ENCODE measurements around the gene PROK2. TPM values are rescaled to one million over a fixed set of nuclear protein-coding genes. Genes with fewer than 3 reads are reported as not detected.

The PROK2 gene
- total and polyA plus RNA-seq, 4 donors, result 1.3 to 57.2 (median 2.8) TPM

DNA sequence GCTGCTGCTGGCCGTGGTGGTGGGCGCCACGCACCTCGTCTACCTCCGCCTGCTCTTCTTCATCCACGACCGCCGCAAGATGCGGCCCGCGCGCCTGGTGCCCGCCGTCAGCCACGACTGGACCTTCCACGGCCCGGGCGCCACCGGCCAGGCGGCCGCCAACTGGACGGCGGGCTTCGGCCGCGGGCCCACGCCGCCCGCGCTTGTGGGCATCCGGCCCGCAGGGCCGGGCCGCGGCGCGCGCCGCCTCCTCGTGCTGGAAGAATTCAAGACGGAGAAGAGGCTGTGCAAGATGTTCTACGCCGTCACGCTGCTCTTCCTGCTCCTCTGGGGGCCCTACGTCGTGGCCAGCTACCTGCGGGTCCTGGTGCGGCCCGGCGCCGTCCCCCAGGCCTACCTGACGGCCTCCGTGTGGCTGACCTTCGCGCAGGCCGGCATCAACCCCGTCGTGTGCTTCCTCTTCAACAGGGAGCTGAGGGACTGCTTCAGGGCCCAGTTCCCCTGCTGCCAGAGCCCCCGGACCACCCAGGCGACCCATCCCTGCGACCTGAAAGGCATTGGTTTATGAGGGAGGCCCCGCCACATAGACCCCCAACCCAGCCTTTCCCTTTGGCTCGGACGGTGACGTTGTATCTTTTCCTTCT is 30.2 kb downstream of the PROK2 start:
- Histone ChIP-seq H3K4me1 (ENCODE audit: control insufficient read depth in 5 of 5, insufficient read depth in 5 of 5, low read length in 5 of 5) (peaks cover 0 to 10% (median 3%) of the 10 kb centered on the region in 5 donors), H3K4me3 (peak overlapping the region; percentile 64), H3K9me3 (ENCODE audit: control insufficient read depth in 4 of 4, insufficient read depth in 3 of 4, low read length in 3 of 4) (no peaks in the 10 kb centered on the region), H3K27me3 (ENCODE audit: control insufficient read depth in 3 of 3, insufficient read depth in 3 of 3, low read length in 2 of 3) (peaks cover 0 to 68% (median 64%) of the 10 kb centered on the region in 3 donors), H3K27ac (ENCODE audit: low read depth in 1 of 2, low read length in 1 of 2) (no peak overlapping the region), H3K9ac (ENCODE audit: insufficient read depth in 1 of 2, low read length in 2 of 2) (no peak overlapping the region), H3K36me3 (ENCODE audit: control insufficient read depth in 4 of 4, insufficient read depth in 4 of 4, low read length in 4 of 4) (no peaks in the 10 kb centered on the region)
- TF ChIP-seq, protein P1, sequence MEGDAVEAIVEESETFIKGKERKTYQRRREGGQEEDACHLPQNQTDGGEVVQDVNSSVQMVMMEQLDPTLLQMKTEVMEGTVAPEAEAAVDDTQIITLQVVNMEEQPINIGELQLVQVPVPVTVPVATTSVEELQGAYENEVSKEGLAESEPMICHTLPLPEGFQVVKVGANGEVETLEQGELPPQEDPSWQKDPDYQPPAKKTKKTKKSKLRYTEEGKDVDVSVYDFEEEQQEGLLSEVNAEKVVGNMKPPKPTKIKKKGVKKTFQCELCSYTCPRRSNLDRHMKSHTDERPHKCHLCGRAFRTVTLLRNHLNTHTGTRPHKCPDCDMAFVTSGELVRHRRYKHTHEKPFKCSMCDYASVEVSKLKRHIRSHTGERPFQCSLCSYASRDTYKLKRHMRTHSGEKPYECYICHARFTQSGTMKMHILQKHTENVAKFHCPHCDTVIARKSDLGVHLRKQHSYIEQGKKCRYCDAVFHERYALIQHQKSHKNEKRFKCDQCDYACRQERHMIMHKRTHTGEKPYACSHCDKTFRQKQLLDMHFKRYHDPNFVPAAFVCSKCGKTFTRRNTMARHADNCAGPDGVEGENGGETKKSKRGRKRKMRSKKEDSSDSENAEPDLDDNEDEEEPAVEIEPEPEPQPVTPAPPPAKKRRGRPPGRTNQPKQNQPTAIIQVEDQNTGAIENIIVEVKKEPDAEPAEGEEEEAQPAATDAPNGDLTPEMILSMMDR (IDR thresholded peaks at IDR 0.05; ENCODE audit: control extremely low read depth, extremely low read depth), result no peak
- WGBS, 2 donors, result 13 to 14% methylated on average over 55 to 65 of the region's 65 CpGs
- ATAC-seq (ENCODE audit: insufficient read depth, low FRiP score) (no peak), DNase-seq (no peak)

DNA sequence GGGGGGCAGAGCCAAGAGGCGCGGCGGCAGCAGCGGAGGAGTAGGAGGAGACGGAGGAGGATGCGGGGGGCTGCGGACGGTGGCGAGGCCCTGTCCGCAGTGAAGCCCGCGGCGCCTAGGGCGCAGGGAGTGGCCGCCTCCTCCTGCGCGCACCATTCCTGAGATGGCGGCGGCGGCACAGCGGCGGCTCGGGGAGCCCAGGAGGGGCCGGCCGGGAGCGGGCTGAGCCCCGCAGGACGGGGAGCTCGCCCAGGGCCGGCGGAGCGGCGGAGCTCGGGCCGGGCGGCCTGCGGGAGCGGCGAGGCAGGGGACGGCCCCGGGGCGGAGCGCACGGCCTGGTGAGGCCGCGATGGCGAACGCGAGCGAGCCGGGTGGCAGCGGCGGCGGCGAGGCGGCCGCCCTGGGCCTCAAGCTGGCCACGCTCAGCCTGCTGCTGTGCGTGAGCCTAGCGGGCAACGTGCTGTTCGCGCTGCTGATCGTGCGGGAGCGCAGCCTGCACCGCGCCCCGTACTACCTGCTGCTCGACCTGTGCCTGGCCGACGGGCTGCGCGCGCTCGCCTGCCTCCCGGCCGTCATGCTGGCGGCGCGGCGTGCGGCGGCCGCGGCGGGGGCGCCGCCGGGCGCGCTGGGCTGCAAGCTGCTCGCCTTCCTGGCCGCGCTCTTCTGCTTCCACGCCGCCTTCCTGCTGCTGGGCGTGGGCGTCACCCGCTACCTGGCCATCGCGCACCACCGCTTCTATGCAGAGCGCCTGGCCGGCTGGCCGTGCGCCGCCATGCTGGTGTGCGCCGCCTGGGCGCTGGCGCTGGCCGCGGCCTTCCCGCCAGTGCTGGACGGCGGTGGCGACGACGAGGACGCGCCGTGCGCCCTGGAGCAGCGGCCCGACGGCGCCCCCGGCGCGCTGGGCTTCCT is 31.0 kb downstream of the PROK2 start, which contains the start of gene GPR27:
GPR27 (plus strand) TSS at position 155 of the 909 bp plus-strand sequence; CDS start at position 350, 195 bp downstream.
- peaks cover 0 to 71% (median 62%) of the 10 kb centered on the region in 3 donors for H3K27me3 ChIP-seq (ENCODE audit: control insufficient read depth in 3 of 3, insufficient read depth in 3 of 3, low read length in 2 of 3)
- no peaks in the 10 kb centered on the region for H3K36me3 ChIP-seq (ENCODE audit: control insufficient read depth in 4 of 4, insufficient read depth in 4 of 4, low read length in 4 of 4)
- H3K4me1 ChIP-seq (ENCODE audit: control insufficient read depth in 5 of 5, insufficient read depth in 5 of 5, low read length in 5 of 5), result peaks cover 0 to 10% (median 3%) of the 10 kb centered on the region in 5 donors
- DNase-seq (peak; percentile 55 to 69 (median 60)), ATAC-seq (ENCODE audit: insufficient read depth, low FRiP score) (peak; percentile 66)
- no peak within 1 kb of the TSS for H3K9ac ChIP-seq (ENCODE audit: insufficient read depth in 1 of 2, low read length in 2 of 2)
- peak within 1 kb of the TSS; percentile 64 for H3K4me3 ChIP-seq
- TF ChIP-seq, protein P1 (IDR thresholded peaks at IDR 0.05; ENCODE audit: control extremely low read depth, extremely low read depth), result no peak
- H3K9me3 ChIP-seq (ENCODE audit: control insufficient read depth in 4 of 4, insufficient read depth in 3 of 4, low read length in 3 of 4), result no peaks in the 10 kb centered on the region
- 1% methylated on average over 72 to 131 of the region's 131 CpGs for WGBS, 2 donors
- no peak within 1 kb of the TSS for H3K27ac ChIP-seq (ENCODE audit: low read depth in 1 of 2, low read length in 1 of 2)

DNA sequence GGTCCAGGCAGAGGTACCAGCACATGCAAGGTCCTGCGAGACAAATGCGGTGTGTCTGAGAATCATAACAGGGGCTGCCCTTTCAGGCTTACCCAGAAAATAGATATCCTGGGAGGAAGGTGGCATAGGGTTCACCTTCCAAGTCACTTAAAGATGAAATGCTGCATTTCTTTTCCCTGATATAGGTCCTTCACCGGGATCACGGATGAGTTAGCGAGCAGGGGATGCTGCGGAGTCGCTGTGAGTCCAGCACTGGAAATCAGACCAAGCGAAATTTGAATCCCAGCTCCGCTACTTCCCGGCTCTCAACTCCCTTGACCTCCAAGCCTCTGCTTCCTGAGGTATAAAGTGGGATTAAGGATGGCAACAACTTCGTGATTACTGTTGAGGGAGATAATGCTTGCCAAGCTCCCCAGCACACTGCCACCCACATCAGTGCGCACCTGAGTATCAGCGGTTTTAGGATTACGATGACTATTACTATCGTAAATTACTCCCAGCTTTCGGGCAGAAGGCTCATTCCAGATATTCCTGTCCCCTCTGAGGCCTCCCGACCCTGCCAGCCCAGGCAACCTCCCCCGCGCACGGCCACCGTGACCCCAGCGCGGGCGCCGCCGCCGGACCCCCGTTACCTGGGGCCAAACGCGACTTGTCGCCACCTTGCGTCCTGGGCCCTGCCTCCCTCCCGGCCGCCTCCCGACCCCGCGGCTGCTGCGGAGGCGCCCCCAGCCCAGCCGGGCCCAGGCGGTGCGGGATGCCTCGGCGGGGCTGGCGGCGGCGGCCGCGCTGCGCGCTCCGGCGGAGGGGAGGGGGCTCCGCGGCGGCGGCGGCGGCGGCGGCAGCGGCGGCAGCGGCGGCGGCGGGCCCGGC is 31.9 kb downstream of the PROK2 start:
- no peak for ATAC-seq (ENCODE audit: insufficient read depth, low FRiP score)

More for the DNA sequence above, 31.9 kb downstream of the PROK2 start:
- Histone ChIP-seq H3K36me3 (ENCODE audit: control insufficient read depth in 4 of 4, insufficient read depth in 4 of 4, low read length in 4 of 4) (no peaks in the 10 kb centered on the region), H3K9ac (ENCODE audit: insufficient read depth in 1 of 2, low read length in 2 of 2) (no peak overlapping the region), H3K27me3 (ENCODE audit: control insufficient read depth in 3 of 3, insufficient read depth in 3 of 3, low read length in 2 of 3) (peaks cover 0 to 63% (median 63%) of the 10 kb centered on the region in 3 donors), H3K4me3 (peak overlapping the region; percentile 64), H3K4me1 (ENCODE audit: control insufficient read depth in 5 of 5, insufficient read depth in 5 of 5, low read length in 5 of 5) (peaks cover 0 to 10% (median 3%) of the 10 kb centered on the region in 5 donors), H3K27ac (ENCODE audit: low read depth in 1 of 2, low read length in 1 of 2) (no peak overlapping the region), H3K9me3 (ENCODE audit: control insufficient read depth in 4 of 4, insufficient read depth in 3 of 4, low read length in 3 of 4) (no peaks in the 10 kb centered on the region)
- WGBS, 2 donors, result 10 to 20% methylated on average over 39 to 68 of the region's 68 CpGs
- DNase-seq, result peak in 1 of 3 donors; percentile 12
- TF ChIP-seq, protein P1 (IDR thresholded peaks at IDR 0.05; ENCODE audit: control extremely low read depth, extremely low read depth), result no peak
